ENCODE measurements around the gene NFIA.

NFIA gene

GRCh38 chr1:61427510-61427909 is 345.1 kb downstream of the NFIA start:
- Mint-ChIP-seq H3K27me3 (ENCODE audit: low read depth) (peaks cover 7% of the 10 kb centered on the region), H3K4me1 (ENCODE audit: low read depth) (no peaks in the 10 kb centered on the region), H3K4me3 (no peak overlapping the region), H3K9me3 (no peaks in the 10 kb centered on the region), H3K27ac (no peak overlapping the region), H3K36me3 (ENCODE audit: low read depth) (no peaks in the 10 kb centered on the region)
- DNase-seq (ENCODE audit: low spot score): no peak

DNA sequence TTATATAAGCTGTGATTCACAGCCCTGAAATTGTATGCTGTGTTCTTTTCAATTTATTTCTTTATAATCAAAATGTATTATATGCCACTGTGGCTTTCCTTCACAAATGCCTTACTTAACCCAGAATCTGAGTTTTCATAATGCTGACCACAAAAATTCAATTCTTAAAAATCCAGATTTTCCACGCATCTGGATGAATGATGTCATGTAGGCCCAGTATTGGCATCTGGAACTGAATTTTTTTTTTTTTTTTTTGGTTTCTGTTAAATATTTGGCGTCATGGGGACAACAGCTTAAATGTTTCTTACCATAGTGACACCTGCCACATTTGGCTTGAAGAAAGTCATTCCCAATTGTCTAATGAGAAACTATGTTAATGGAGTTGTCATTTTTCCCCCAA is 345.8 kb downstream of the NFIA start:
- no peaks in the 10 kb centered on the region for H3K36me3 Mint-ChIP-seq (ENCODE audit: low read depth)
- DNase-seq (ENCODE audit: low spot score): no peak
- H3K4me3 Mint-ChIP-seq: no peak overlapping the region
- H3K27me3 Mint-ChIP-seq (ENCODE audit: low read depth): peaks cover 7% of the 10 kb centered on the region
- no peaks in the 10 kb centered on the region for H3K4me1 Mint-ChIP-seq (ENCODE audit: low read depth)
- no peak overlapping the region for H3K27ac Mint-ChIP-seq
- no peaks in the 10 kb centered on the region for H3K9me3 Mint-ChIP-seq

DNA sequence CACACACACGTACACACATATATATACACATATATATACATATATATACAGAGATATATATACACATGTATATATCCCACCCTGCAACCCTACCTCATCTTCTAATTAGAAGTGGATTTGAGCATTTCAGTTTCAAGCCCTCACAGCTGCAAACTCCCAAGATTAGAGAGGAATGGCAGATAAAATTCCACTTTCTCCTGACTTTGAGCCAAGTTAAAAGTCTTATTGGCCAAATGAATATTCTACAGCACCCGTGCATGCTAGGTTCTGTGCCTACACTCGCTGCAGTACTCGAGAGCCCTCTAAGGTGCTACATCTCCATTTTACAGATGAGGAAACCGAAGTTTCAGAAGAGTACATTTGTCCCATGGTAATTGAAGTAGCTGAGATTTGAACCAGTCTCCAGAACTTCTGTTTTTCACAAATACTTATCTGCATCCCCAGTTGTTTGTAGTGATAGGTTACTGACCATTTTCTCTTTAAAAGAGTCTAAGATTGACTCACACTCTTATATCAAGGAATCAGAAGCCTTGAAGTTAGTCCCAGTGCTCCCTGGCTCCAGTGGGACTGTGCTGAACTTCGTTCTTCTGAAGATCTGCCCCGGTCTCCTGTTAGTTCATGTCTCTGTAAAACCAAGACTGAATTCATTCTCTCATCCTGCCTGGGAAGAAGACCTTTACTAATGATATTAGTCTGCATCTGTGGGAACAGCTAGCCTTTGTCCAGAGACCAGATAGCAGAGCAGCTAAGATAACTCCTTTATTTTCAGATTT is 350.4 kb downstream of the NFIA start:
- H3K4me1 Mint-ChIP-seq (ENCODE audit: low read depth): no peaks in the 10 kb centered on the region
- peaks cover 10% of the 10 kb centered on the region for H3K27me3 Mint-ChIP-seq (ENCODE audit: low read depth)
- H3K9me3 Mint-ChIP-seq: no peaks in the 10 kb centered on the region
- H3K27ac Mint-ChIP-seq: no peak overlapping the region
- no peaks in the 10 kb centered on the region for H3K36me3 Mint-ChIP-seq (ENCODE audit: low read depth)
- H3K4me3 Mint-ChIP-seq: no peak overlapping the region
- no peak for DNase-seq (ENCODE audit: low spot score)

DNA sequence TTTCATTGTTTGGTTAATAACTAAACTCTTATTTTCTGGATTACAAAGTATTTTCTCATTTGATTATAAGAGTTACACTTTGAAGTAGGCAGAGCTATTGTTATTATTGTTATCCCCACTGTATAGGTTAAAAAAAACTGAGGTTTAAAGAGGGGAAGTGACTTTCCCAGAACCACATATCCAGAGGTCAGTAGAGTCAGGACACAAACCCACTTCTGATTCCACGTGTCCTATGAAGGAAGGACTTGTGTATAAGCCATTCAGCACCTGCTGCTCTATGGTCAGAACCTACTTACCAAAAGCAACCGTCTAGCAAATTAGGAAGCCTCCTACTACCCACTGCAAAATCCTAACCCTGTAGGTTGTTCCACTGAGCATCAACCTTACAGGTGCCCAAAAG is 351.3 kb downstream of the NFIA start:
- Mint-ChIP-seq H3K4me1 (ENCODE audit: low read depth) (no peaks in the 10 kb centered on the region), H3K36me3 (ENCODE audit: low read depth) (no peaks in the 10 kb centered on the region), H3K27ac (no peak overlapping the region), H3K9me3 (no peaks in the 10 kb centered on the region), H3K27me3 (ENCODE audit: low read depth) (peaks cover 10% of the 10 kb centered on the region), H3K4me3 (no peak overlapping the region)
- DNase-seq (ENCODE audit: low spot score): no peak

- Mint-ChIP-seq H3K9me3 (no peaks in the 10 kb centered on the region), H3K36me3 (ENCODE audit: low read depth) (no peaks in the 10 kb centered on the region), H3K4me3 (no peak overlapping the region), H3K4me1 (ENCODE audit: low read depth) (no peaks in the 10 kb centered on the region), H3K27me3 (ENCODE audit: low read depth) (peaks cover 10% of the 10 kb centered on the region), H3K27ac (no peak overlapping the region)
- DNase-seq (ENCODE audit: low spot score): no peak
These were observed 351.9 kb downstream of the NFIA start for GRCh38 chr1:61434276-61434675.

DNA sequence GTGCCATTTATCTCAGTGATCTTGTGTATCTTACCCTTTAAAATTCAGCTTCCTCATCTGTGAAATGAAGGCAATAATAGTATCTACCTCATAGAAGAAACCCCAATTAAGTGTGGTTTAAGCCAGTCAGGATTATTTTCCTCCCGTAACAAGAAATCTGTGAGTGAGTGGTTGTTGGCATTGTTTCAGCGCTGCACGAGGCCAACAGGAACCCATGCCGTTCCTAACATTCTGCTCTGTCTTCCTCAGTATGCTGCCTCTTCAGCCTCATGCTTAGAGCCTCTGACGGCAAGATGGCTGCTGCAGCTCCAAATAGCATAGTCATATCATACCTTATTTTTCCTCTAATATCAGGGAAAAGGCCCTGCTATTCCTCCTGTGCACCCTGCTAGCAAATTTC is 352.9 kb downstream of the NFIA start:
- no peak overlapping the region for H3K27ac Mint-ChIP-seq
- peaks cover 10% of the 10 kb centered on the region for H3K27me3 Mint-ChIP-seq (ENCODE audit: low read depth)
- no peak overlapping the region for H3K4me3 Mint-ChIP-seq
- H3K36me3 Mint-ChIP-seq (ENCODE audit: low read depth): no peaks in the 10 kb centered on the region
- H3K4me1 Mint-ChIP-seq (ENCODE audit: low read depth): no peaks in the 10 kb centered on the region
- H3K9me3 Mint-ChIP-seq: no peaks in the 10 kb centered on the region
- DNase-seq (ENCODE audit: low spot score): no peak

DNA sequence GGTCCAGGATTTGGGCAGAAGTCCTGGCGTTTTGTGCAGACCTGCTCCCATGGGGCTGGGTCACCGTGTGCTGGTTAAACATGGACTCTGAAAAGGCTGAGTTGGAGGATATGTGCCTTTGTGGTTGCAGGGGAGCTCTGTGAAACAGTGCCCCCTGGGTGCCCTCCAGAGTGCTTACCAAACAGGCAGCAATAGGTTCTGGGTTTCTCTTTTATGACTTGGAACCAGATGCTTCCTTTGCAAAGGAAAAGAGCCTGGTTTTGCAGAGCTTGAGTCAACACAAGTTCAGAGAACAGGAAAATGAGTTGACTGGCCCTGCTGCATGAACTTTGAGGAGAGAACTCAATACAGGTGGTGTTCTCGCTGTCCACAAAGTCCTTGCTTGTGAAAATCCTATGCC is 353.7 kb downstream of the NFIA start:
- Mint-ChIP-seq H3K27me3 (ENCODE audit: low read depth) (peaks cover 6% of the 10 kb centered on the region), H3K9me3 (no peaks in the 10 kb centered on the region), H3K36me3 (ENCODE audit: low read depth) (no peaks in the 10 kb centered on the region), H3K4me3 (no peak overlapping the region), H3K27ac (no peak overlapping the region), H3K4me1 (ENCODE audit: low read depth) (no peaks in the 10 kb centered on the region)
- DNase-seq (ENCODE audit: low spot score): no peak

GRCh38 chr1:61436491-61437120 is 354.2 kb downstream of the NFIA start:
- H3K4me3 Mint-ChIP-seq: no peak overlapping the region
- H3K27ac Mint-ChIP-seq: no peak overlapping the region
- H3K4me1 Mint-ChIP-seq (ENCODE audit: low read depth): no peaks in the 10 kb centered on the region
- H3K36me3 Mint-ChIP-seq (ENCODE audit: low read depth): no peaks in the 10 kb centered on the region
- peaks cover 6% of the 10 kb centered on the region for H3K27me3 Mint-ChIP-seq (ENCODE audit: low read depth)
- no peak for DNase-seq (ENCODE audit: low spot score)
- H3K9me3 Mint-ChIP-seq: no peaks in the 10 kb centered on the region

DNA sequence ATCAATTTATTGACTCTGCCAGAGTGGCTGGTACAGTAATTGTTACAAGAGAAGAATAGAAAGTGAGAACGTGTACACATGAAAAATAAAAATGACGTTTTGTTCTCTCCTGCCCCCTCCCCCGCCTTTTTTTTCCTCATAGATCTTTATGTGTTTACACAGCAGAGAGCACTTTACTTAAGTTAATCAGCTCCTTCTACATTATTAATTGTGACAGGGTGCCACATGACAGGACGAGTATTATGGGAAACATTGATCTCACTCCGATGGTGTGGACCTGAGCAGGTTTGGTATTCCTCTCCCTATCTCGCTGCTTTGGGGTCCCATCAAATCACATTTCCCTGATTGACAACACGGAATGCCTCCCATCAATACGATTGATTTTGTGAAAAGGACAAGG is 356.9 kb downstream of the NFIA start:
- Mint-ChIP-seq H3K4me3 (no peak overlapping the region), H3K9me3 (no peaks in the 10 kb centered on the region), H3K27me3 (ENCODE audit: low read depth) (peaks cover 6% of the 10 kb centered on the region), H3K4me1 (ENCODE audit: low read depth) (no peaks in the 10 kb centered on the region), H3K27ac (no peak overlapping the region), H3K36me3 (ENCODE audit: low read depth) (no peaks in the 10 kb centered on the region)
- no peak for DNase-seq (ENCODE audit: low spot score)

- Mint-ChIP-seq H3K27me3 (ENCODE audit: low read depth) (peaks cover 3% of the 10 kb centered on the region), H3K36me3 (ENCODE audit: low read depth) (no peaks in the 10 kb centered on the region), H3K9me3 (no peaks in the 10 kb centered on the region), H3K27ac (no peak overlapping the region), H3K4me3 (no peak overlapping the region), H3K4me1 (ENCODE audit: low read depth) (no peaks in the 10 kb centered on the region)
- DNase-seq (ENCODE audit: low spot score): no peak
These were observed 359.4 kb downstream of the NFIA start for GRCh38 chr1:61441723-61442262.

DNA sequence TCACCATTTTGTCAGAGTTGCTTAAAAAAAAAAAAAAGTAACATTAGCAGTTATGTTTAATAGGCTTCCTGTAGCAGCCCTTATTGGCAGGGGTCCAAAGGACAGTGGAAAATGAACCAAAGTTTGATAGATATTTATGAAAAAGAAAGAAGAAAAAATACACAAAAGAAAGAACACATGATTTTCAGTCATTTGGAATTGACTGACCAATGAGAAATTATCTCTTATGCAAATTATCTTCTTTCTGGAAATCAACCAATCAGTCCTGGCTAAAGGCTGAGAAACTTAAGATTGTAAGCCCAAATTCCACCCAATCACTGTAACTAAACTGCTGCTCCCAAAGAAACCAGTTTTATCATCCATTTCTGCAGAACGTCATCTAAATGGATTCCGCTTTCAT is 360.2 kb downstream of the NFIA start:
- H3K27ac Mint-ChIP-seq: no peak overlapping the region
- no peaks in the 10 kb centered on the region for H3K36me3 Mint-ChIP-seq (ENCODE audit: low read depth)
- no peaks in the 10 kb centered on the region for H3K9me3 Mint-ChIP-seq
- H3K4me1 Mint-ChIP-seq (ENCODE audit: low read depth): no peaks in the 10 kb centered on the region
- H3K27me3 Mint-ChIP-seq (ENCODE audit: low read depth): peaks cover 3% of the 10 kb centered on the region
- H3K4me3 Mint-ChIP-seq: no peak overlapping the region
- no peak for DNase-seq (ENCODE audit: low spot score)

DNA sequence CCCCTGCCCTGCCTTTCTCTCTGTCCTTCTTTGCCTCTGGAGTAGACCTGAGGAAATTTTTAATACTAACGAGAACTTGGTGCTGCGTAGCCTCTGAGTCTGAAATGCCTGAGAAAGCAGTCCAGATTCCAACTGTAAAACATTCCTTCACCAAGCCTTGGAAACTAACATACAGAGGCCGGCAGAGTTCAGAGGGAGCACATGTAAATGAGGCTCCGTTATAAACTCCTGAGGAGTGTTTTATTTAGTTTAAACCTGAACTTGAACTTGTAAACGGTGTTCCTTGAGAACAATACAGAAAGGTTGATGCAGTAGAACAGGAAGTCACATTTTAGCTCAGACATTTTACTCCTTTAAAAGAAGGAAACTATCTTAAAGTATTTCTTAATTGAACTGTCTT is 361.9 kb downstream of the NFIA start:
- H3K36me3 Mint-ChIP-seq (ENCODE audit: low read depth): no peaks in the 10 kb centered on the region
- DNase-seq (ENCODE audit: low spot score): no peak
- H3K9me3 Mint-ChIP-seq: no peaks in the 10 kb centered on the region
- H3K4me3 Mint-ChIP-seq: no peak overlapping the region
- no peak overlapping the region for H3K27ac Mint-ChIP-seq
- H3K4me1 Mint-ChIP-seq (ENCODE audit: low read depth): no peaks in the 10 kb centered on the region
- peaks cover 3% of the 10 kb centered on the region for H3K27me3 Mint-ChIP-seq (ENCODE audit: low read depth)

DNA sequence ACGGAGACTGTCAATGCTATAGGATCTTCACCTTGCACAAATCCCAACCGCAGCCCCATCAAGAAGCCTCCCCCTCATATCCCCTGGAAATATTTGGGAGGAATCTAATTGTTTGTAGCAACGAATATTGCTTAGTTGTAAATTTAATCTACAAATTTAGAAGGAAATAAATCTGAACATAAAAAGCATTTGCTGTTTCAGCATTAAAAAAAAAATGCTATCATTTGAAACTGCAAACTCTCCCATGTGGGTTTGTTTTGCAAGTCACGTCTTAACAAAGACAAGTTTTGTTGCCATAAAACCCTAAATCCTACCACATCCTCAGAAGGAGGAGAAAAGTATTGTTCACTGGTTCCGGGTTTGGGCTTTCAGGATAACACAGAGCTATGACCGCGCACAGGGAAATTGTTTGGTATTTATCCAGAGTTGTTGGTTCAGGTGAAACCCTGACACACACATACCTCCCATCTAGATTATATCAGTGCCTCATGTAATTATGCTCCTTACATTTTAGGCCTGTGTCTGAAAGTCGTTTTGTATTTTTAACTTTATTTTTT is 363.0 kb downstream of the NFIA start:
- H3K27ac Mint-ChIP-seq: no peak overlapping the region
- no peaks in the 10 kb centered on the region for H3K36me3 Mint-ChIP-seq (ENCODE audit: low read depth)
- peaks cover 3% of the 10 kb centered on the region for H3K27me3 Mint-ChIP-seq (ENCODE audit: low read depth)
- H3K4me1 Mint-ChIP-seq (ENCODE audit: low read depth): no peaks in the 10 kb centered on the region
- H3K9me3 Mint-ChIP-seq: no peaks in the 10 kb centered on the region
- no peak overlapping the region for H3K4me3 Mint-ChIP-seq
- no peak for DNase-seq (ENCODE audit: low spot score)

- H3K9me3 Mint-ChIP-seq: no peaks in the 10 kb centered on the region
- H3K27ac Mint-ChIP-seq: no peak overlapping the region
These were observed 364.2 kb downstream of the NFIA start for GRCh38 chr1:61446531-61446991.

More at GRCh38 chr1:61446531-61446991, 364.2 kb downstream of the NFIA start:
- no peaks in the 10 kb centered on the region for H3K4me1 Mint-ChIP-seq (ENCODE audit: low read depth)
- peaks cover 3% of the 10 kb centered on the region for H3K27me3 Mint-ChIP-seq (ENCODE audit: low read depth)
- DNase-seq (ENCODE audit: low spot score): no peak
- H3K36me3 Mint-ChIP-seq (ENCODE audit: low read depth): no peaks in the 10 kb centered on the region
- no peak overlapping the region for H3K4me3 Mint-ChIP-seq
